Middle frontal gyrus (tissue), 1 donor: Measurements from ENCODE around the gene ANKRD31.

Experiments
- DNase-seq: peaks from one replicate; pipeline ENCODE4 v3.0.0-alpha.2; 2015; ENCODE audit warnings: low spot score; ENCODE audit errors: extremely low spot score

ANKRD31 gene

DNA sequence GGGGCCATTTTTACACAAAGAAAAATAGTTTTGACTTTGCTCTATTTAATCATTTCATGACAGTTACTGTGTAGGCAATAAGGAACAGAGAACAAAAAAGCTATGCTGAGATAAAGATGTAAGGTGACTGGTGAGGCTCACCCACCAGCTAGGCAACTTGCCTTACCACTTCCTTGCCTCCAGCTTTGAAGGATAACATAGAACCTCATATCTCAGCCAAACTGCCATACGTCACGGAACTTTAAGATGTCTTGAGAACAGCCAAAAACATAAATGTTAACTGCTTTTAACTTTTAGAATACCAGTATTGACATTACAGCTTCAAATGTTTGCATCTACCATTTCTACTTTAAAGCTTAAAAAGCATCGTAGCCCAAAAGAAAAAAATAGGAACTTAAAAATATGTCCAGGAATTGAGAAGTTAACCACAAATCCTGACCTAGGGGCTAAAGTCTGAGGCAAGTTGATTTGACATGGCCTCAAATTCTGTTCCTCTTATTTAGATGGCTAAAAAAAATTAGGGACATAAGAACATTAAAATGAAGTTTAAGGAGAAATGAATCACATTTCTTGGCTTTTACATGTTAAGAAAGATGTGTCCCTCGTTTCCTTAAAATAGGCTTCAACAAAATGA is 176.6 kb downstream of the ANKRD31 start:
- DNase-seq = no peak

- DNase-seq = no peak
Measured at GRCh38 chr5:75058986-75059535, 177.6 kb downstream of the ANKRD31 start.

GRCh38 chr5:75057561-75057960 is 179.1 kb downstream of the ANKRD31 start:
- no peak for DNase-seq

DNA sequence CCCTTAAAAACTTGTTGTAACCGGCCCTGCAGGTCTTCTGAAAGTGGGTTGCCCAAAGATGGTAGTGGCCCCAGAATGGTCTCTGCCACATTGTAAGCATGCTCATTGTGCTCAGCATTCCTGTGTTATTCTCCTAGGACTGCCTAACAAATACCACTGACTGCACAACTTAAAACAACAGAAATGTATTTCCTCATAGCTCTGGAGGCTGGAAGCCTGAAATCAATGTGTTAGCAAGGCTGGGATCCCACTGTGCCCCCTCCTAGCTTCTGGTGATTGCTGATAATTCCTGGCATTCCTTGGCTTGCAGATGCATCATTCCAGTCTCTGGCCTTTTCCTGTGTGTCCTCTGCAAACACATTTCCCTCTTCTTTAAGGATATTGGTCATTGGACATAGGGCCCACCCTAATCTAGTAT is 180.9 kb downstream of the ANKRD31 start:
- DNase-seq = no peak

- DNase-seq = no peak
Measured at GRCh38 chr5:75054134-75054930, 182.3 kb downstream of the ANKRD31 start.

DNA sequence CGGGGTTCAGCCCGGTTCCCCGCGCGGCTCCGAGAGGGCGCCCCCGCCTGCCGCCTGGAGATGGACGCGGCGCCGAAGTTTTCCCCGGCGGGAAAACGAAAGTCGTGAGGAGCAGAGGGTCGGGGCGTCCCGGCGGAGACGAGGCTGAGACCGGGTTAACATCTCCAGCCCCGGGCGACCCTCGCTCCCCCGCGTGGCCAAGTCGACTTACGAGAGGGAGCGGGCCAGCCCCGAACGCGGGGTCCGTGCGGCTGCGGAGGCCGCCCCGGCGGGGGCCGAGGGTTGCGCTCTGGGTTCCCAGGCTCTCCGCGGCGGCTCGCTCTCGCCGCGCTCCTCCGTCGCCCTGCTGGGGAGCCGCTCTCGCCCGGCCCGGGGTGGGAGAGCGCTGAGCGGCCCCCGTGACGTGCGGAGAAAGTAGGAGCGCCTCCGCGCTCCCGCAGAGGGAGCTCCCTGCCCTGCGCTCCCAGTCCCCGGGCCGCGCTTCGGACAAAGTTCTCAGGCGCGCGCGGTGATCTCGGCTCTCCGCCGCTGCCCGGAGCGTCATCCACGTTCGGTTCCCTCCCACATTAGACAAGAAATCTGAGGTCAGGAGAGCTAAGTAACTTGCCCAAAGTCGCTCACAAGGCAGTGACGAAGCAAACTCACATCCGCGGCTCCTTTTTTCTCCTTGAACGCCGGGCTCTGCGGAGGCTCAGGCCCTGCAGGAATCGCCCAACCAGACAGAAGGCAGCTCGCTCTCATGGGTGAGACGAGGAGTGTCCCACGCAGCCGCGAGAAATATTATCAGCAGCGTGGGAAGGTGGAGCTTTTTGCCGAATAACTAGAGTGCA is 183.2 kb downstream of the ANKRD31 start:
- no peak for DNase-seq

DNA sequence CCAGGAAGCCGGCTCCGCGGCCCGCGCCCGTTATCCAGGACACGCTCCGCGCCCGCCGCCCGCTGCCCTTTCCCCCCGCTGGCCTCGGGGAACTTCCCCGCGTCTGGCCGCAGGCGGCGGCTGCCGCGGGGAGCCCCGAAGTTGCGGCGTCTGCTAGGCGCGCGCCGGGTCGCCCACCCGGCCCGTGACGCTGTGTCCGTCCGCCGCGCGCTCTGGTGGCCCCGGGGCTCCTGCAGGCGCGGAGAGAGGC is 183.7 kb downstream of the ANKRD31 start:
- DNase-seq = no peak

- no peak for DNase-seq
Measured at GRCh38 chr5:75052192-75053053, 184.3 kb downstream of the ANKRD31 start, which contains the start of gene GCNT4. Gene GCNT4, minus strand, starts transcription at chr5:75052558. Its CDS starts 22,521 bp downstream, at chr5:75030037.

GRCh38 chr5:75051217-75051751 is 185.4 kb downstream of the ANKRD31 start:
- DNase-seq = no peak

- DNase-seq = no peak
Measured at GRCh38 chr5:75050415-75050814, 186.3 kb downstream of the ANKRD31 start.

GRCh38 chr5:75049456-75050351 is 187.0 kb downstream of the ANKRD31 start:
- no peak for DNase-seq

- no peak for DNase-seq
Measured at GRCh38 chr5:75048457-75048953, 188.2 kb downstream of the ANKRD31 start.

GRCh38 chr5:75047356-75047755 is 189.3 kb downstream of the ANKRD31 start:
- DNase-seq = no peak

GRCh38 chr5:75046366-75047142 is 190.1 kb downstream of the ANKRD31 start:
- no peak for DNase-seq

- DNase-seq = no peak
Measured at GRCh38 chr5:75045071-75045470, 191.6 kb downstream of the ANKRD31 start.

DNA sequence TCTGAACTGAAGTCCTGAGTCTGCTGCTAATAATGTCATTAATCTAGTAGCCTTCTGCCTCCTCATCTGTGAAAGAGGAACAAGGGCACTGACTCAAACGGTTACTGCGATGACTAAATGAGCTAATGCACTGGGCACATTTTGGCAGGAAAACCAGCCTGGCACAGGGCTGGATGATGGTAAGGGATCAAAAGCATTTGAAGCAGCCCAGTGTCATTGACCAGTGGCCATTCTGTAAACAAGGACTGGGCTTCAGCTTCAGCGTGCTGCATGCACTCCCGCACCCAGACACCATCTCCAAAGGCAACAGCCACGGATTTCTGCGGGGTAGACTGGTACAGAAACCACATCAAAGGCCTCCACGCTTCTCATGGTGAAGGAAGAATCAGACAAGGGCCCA is 192.3 kb downstream of the ANKRD31 start:
- no peak for DNase-seq

DNA sequence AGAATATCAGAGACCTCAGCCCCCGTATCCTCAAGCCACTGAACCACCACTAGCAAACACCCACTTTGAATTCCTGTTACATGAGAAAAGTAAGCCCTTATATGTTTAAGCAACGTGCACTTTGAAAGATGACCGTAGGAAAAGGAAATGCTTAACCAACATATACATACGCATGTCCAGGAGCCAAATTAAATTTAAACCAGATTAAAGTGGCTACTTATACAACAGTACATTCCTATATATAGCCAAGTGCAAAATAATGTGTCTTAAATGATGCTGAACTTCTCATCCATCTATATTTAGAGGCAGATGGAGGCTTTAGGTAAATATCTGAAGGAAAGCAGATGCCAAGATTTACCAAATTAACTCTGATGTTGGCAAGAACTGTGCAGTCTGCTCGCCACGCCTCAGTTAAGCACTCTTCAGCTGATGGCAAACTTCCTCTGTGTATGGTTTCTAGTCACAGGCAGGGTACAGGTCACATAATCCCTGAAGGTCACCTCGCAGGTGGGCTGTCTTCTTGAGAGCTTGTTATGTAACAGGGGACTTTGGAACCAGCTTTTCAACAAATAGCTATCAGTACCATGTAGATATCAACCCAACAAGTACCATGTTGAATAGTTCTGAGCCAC is 192.9 kb downstream of the ANKRD31 start:
- DNase-seq = no peak

DNA sequence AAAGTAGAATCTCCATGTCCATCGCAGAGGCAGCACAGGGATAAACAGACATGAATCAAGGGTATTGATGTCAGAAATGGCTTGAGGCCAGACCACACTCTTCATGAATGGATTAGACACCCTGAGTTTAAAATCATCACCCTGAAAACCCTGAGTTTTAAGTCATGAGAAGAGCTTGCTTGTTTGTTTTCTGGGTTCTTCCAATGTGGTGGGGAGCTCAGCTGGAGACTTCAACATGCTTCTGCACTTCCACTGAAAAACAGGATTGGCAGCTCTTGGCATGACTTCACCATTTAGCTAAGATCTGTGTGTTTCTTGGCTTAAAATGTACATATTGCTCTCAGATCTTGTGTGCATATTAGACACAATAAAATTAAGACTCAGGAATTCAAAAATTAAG is 194.2 kb downstream of the ANKRD31 start:
- no peak for DNase-seq
